GM19099 (cell line): ENCODE measurements around the gene IFT74.

Experiments
- POLR2A ChIP-seq: IDR thresholded peaks from 3 replicates; pipeline ENCODE4 v1.6.1; 2011; ENCODE audit warnings: low read depth; ENCODE audit not compliant: insufficient read length; ENCODE audit errors: extremely low read depth

Gene IFT74

DNA sequence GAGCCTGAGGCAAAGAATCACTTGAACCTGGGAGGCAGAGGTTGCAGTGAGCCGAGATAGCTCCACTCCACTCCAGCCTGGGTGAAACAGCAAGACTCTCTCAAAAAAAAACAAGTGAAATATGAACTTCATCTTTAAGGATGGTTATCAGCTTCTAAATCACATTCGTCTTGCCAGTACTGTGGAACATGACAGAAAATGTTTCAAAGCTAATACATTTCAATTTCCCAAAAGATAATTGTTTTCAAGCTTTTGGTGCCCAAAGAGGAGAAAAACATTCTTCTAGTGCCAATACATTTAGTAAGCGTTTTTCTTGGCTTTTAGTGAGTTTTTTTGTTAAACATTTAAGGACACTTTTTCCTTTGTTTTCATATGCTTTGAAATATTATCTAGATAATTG is 4.4 kb upstream of the IFT74 start:
- no peak for TF ChIP-seq POLR2A

DNA sequence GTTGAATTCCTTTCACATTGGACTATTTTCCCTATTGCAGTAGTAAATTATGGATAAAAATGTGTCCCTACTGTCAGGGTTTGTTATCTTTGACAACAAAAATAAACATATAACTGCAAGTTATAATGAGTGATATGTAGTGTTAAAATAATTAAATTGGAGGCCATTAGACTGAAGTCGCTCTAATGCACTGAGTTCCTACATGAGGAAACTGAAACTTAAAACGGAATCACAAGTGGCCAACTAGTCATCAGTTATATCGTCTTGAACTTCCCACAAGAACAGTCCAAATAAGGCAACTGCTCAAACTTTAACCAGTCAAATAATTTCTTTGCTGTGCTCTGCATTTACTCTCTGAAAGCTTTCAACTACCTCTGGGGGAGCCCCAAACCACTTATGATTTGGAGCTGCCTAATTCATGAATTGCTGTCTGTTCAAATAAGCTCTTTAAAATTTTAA is 2.1 kb upstream of the IFT74 start:
- no peak for TF ChIP-seq POLR2A

DNA sequence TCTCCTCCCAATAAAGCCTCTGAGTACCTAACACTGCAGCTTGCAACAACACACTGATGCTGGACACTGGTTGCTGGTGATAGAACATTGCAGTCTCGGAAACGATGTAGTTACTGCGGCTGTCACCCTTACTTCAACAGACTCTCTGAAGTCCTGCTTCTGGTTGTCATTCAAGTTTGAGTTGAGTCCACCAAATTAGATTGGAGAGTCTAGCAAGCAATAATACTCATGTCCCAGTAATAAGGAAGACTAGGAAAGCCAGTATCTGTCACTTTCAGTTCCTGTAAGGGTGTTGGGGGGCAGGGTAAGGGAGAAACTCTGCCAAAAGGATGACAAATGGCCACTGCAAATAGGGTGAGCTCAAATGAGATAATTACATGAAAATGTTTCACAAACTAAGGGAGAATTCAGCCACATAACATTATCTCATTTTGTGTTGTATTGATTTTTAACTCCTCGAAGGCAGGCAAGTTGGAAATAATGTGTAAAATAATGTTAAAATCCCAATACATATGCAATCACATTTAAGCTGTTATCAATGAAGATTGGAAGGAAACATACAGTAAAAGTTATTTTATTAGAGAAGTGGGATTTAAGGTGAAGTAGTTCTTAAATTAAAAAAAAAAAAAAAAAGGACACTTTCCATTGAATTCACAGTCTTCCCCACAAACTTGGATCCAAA is 849 bp upstream of the IFT74 start:
- no peak for TF ChIP-seq POLR2A

DNA sequence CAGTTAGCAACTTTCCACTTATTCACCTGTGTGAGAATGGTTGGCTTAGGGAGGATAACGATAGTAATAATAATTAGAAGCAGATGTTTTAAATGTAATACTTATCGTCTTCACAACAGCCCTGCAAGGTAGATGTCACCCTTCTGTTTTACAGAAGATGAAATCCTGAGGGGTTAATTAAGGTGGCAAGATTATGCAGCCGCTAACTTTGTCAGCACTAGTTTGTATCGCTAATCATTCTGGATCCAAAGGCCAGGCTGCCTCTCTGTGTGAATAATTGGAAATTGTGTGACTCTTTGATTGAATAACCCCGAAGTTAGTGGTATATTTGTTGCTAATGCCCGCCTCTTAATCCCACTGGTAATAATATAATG is 635 bp downstream of the IFT74 start:
- TF ChIP-seq POLR2A = no peak

DNA sequence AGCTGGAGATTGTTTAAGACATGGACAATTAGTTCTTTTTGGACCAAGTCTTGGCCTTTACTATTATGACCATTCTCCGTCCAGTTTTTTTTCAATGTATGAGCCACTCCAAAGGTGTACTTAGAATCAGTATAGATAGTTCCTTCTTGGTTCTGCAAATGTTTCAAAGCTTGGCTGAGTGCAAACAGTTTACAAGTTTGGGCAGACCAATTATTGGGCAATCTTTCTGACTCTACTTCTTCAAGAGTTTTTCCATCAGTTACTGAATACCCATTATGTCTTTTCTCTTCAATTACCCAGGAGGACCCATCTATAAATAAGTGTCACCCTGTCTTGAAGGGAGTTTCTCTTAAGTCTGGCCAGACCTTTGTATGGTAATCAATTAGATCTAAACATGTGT is 15.5 kb downstream of the IFT74 start:
- no peak for TF ChIP-seq POLR2A

DNA sequence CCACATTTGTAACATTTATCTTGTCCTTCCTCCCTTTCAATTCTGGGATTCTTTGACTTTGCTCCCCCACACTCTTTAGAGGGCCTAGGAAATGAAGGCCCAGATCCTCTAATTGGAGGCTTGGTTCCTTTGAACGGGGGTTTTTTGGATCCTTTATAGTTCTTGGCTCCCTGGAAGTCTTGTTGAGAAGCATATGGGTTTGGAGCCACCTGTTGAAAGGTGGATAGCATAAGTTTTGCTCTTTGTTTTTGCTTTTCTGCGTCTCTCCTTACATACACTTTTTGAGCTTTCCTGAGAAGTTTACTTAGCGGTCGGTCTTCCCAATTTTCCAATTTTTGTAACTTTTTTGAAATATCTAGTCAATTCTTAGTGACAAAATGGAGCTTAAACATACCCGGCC is 17.8 kb downstream of the IFT74 start:
- TF ChIP-seq POLR2A = no peak

DNA sequence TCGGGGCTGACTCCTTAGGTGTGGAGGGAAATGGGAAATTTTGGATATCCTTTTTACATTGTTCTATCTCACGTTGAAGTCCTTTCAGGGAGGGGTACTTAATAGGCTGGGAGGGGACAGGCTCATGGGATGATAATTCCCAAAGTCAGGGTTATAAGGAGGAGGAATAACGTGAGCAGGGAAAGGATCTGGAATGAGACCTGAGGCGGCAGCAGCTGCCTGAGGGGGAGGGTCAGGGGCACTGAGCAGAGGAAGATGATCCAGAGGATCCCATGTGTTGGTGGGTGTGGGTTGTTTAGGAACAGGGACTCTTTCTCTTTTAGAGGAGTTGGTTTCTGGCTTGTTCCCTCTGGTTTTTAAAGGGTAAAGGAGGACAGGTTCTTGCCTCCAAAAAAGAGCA is 18.7 kb downstream of the IFT74 start:
- TF ChIP-seq POLR2A = no peak

DNA sequence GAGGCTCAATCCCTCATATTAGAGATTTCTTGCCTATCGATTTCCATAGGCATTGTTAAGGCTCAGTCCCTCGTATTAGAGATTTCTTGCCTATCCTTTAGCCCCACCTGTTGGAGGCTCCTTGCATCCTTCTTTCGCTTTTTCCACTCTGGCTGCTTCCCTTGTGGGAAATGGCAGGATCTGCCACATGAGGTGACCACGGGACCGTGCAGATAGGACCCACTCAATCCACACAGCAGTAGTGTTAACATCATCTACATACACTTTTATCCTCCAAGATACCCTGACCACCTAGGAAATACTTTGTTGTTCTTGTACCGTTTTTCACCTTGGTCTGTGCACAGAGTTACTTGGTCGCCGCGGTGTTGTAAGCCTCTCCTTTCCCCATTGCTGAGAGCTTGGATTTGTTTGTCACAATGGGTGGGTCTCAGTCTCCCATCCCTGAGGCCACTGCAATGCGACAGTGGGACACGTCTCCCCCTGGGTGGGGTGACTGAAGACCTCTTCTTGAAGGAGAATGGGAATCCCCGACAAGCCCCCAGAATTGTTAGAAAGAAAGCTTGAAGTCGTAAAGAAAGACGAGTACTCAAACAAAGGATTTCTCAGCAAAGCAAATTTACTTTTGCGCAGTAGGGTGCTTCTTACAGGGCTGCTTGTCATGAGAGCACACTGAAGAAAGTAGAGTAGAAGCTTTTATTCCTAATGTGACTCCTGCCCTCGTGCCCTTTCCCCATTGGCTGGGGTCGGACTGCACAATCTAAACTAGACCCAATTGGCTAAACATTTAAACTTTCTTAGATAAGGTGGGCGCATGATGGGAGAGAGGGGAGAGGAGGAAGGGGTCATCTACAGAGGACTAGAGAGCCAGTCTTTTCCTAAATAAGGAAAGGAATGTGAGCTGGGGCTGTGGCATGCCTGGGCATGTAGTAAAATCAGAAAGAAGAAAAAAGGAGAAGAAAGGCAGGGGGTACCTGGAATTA is 19.8 kb downstream of the IFT74 start:
- no peak for TF ChIP-seq POLR2A

DNA sequence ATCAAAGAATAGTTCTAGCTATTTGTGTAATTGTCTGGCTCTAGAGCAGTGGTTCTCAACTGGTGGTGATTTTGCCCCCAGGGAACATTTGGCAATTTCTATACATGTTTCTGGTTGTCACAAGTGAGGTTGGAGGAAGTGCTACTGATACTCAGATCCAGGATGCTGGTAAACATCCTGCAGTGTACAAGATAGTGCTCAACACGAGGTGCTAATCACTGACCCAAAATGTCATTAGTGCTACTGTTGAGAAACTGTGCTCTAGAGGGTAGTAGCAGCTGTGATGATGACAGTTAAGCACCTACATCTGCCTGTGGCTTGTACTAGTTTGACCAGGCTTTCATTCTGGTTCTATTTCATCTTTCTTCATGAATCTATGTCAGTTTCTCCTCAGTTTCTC is 27.1 kb downstream of the IFT74 start:
- no peak for TF ChIP-seq POLR2A

DNA sequence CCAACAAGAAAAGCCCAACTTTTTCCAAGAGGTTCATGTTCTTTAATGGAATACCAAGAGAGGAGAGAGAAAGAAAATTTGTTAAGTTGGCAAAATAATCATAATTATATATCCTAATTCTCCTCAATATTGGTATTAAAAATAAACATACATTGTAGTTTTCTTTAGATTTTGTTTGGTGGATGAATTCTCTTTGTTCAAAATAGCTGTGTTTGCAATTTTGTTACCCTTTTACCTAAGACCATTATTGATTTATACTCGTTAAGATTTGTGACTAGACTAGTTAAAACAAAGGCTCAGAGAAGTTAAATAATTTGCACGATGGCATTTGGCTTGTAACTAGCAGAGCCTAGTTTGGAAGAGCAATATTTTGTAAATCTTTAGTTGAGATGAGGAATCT is 39.6 kb downstream of the IFT74 start:
- TF ChIP-seq POLR2A = no peak

DNA sequence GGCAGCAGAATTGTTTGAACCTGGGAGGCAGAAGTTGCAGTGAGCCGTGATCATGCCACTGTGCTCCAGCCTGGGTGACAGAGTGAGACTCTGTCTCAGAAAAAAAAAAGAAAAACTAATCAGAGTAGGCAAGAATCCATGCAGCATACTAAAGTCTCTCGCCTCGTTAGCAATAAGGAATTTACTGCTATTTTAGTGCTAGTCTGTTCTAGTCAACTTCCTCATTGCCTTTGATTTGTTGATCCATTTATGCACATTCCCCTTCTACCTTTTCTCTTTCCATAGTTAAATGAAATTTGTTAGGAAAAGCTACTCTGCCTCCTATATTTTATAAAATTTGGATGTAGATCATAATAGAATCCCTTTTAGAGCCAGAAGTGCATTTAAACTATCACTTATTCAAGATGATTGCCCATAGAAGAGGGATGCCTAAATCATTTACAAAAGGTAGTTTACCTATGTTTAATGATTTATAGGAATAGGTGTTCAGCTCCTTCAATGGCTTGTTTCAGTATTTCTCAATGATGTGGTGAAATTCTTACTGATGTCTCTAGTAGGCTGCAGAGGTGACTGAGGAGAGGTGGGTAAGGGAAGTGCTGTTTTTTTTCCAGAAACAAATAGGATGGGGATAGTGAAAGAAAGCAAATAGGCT is 47.3 kb downstream of the IFT74 start:
- no peak for TF ChIP-seq POLR2A

DNA sequence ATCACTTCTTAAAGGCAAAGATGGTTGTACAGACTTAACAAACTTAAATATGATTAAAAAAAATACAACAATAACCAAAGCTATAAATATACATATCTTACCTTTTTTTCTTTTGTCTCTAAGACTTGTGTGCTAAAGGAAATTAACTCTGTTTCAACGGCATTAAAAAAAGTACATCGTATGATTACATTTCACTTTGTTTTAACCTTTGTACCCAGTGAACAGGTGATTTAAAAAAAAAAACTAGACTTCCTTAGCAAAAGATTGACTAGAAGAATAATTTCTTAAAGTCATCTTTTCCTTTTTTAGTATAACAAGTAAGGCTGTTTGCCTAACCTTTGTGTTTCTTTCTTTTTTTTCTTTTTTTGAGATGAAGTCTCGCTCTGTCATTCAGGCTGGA is 49.3 kb downstream of the IFT74 start, which contains the start of gene LRRC19:
LRRC19 (minus strand) TSS at position 182 of the 400 bp plus-strand sequence. CDS start 5,978 bp downstream, outside the sequence.
- TF ChIP-seq POLR2A = no peak

DNA sequence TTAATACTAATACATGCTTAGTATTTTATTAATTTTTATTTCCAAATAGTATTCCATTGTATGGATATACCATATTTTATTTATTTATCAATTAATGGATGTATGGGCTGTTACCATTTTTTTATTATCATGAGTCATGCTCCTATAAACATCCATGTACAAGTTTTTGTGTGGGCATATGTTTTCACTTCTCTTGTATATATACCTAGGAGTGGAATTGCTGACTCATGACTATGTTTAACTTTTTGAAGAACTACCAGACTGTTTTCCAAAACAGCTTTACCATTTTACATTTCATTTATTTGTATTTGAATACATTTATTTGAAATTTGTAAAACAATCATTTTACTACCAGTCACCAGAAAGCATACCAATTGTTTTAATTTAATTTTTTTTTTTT is 63.4 kb downstream of the IFT74 start:
- TF ChIP-seq POLR2A = no peak

DNA sequence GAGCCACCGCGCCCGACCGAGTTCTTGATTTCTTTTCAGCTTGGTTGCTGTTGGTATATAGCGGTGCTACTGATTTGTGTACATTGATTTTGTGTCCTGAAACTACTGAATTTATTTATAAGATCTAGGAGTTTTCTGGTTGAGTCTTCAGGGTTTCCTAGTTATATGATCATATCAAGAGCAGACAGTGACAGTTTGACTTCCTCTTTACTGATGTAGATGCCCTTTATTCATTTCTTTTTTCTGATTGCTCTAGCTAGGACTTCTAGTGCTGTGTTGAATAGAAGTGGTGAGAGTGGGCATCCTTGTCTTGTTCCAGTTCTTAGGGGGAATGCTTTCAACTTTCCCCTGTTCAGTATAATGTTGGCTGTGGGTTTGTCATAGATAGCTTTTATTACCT is 66.7 kb downstream of the IFT74 start:
- TF ChIP-seq POLR2A = no peak

DNA sequence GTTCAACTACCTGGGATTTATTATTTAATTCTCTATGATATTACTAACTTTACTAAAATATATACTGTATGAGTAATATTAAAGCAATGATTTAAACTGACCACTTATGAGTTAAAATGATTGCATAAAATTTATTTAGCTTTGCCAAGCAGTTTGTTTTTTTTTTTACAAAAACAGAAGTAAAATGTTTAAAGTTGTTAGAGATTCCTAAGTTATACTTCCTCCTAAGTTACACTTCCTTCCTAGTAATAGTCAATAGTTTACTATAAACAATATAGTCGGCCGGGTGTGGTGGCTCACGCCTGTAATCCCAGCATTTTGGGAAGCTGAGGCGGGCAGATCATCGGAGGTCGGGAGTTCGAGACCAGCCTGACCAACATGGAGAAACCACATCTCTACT is 73.0 kb downstream of the IFT74 start:
- no peak for TF ChIP-seq POLR2A
